NCI-H1048 (cell line): ENCODE measurements around the gene CCIN.

Experiments
- DNase-seq: peaks from one replicate; lab custom pipeline; 2025; lab: John Stamatoyannopoulos, UW

Gene CCIN

DNA sequence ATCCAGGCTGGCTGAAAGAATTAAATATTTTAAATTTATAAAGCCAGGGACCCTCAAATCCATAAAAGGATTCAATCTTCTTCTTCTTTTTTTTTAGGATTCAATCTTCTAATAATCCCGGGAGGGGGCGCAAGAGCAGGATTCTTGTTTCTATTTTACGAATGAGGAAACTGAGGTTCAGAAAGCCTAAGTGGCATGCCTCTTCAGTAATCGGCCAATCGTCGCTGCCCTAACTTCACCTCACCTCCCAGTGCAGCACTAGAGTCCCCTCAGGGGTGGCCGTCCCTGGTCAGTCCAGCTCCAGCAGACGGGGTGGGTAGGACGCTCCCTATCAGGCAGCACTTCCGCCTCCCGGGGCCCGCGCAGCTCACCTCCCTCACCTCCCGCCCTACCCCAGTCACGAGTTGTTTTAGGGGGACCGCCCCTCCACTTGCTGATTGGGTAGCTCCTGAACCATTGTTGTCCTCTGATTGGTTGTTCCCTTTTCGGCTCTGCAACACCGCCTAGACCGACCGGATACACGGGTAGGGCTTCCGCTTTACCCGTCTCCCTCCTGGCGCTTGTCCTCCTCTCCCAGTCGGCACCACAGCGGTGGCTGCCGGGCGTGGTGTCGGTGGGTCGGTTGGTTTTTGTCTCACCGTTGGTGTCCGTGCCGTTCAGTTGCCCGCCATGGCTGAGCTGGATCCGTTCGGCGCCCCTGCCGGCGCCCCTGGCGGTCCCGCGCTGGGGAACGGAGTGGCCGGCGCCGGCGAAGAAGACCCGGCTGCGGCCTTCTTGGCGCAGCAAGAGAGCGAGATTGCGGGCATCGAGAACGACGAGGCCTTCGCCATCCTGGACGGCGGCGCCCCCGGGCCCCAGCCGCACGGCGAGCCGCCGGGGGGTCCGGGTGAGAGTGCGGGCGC is 21.5 kb downstream of the CCIN start, which contains the start of gene CLTA:
TSS of gene CLTA (plus strand) at position 534 of the 902 bp plus-strand sequence. CDS start at position 670, 136 bp downstream.
- peak; percentile 92 for DNase-seq

GRCh38 chr9:36191290-36191645 is 22.1 kb downstream of the CCIN start:
- no peak for DNase-seq

- DNase-seq = no peak
Observed at GRCh38 chr9:36191686-36192085, 22.5 kb downstream of the CCIN start.

DNA sequence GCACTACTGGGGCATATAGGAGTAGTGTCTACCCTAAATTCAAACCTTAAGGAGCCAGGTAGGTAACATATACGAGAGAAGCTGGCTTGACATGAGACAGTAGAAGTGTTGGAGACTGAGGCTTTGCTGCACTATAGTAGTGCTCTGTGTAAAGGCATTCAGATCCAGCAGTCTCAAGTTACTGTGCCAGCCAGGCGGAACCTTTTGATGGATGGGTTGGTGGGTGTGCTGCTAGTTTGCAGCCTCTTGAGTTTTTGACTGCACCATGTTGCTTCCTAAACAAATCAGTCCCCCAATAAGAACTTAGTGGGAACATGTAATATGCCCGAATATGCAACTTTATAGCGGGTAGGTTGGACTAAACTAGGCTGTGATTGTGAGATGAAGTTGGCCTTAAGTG is 23.0 kb downstream of the CCIN start:
- no peak for DNase-seq

GRCh38 chr9:36193023-36193422 is 23.8 kb downstream of the CCIN start:
- DNase-seq = no peak

GRCh38 chr9:36194326-36195000 is 25.3 kb downstream of the CCIN start:
- no peak for DNase-seq

- DNase-seq = no peak
Observed at GRCh38 chr9:36204906-36205547, 35.8 kb downstream of the CCIN start.

GRCh38 chr9:36207016-36207415 is 37.8 kb downstream of the CCIN start:
- DNase-seq = no peak

GRCh38 chr9:36207546-36208012 is 38.4 kb downstream of the CCIN start:
- no peak for DNase-seq

- DNase-seq = no peak
Observed at GRCh38 chr9:36208521-36209253, 39.5 kb downstream of the CCIN start.

DNA sequence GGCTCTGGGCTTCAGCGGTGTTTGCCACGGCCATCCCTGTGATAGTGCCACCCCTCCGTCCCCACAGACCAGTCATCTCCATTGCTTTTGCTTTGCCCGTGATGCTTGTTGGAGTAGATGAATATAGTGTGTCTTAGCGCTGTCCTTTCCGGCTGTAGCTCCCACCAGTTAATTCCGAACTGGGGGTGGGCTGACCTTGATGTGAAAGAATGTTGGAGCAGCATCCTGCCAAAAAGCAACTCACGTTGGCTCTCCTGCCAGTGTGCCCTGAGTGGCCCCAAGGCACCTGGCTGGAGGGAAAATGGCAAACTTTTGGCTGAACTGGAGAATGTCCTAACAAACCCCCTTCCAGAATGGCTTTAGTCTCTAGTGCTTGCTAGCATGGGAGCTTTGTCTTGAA is 41.5 kb downstream of the CCIN start:
- DNase-seq = no peak

DNA sequence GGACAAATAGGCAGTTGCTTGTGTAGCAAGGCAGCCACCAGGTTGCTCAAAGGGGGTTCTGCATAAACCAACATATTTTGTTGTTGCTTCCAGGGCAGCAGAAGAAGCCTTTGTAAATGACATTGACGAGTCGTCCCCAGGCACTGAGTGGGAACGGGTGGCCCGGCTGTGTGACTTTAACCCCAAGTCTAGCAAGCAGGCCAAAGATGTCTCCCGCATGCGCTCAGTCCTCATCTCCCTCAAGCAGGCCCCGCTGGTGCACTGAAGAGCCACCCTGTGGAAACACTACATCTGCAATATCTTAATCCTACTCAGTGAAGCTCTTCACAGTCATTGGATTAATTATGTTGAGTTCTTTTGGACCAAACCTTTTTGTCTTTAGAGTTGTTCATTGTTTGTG is 42.3 kb downstream of the CCIN start:
- no peak for DNase-seq

- no peak for DNase-seq
Observed at GRCh38 chr9:36213387-36213786, 44.2 kb downstream of the CCIN start.

GRCh38 chr9:36213989-36214388 is 44.8 kb downstream of the CCIN start:
- DNase-seq = no peak

DNA sequence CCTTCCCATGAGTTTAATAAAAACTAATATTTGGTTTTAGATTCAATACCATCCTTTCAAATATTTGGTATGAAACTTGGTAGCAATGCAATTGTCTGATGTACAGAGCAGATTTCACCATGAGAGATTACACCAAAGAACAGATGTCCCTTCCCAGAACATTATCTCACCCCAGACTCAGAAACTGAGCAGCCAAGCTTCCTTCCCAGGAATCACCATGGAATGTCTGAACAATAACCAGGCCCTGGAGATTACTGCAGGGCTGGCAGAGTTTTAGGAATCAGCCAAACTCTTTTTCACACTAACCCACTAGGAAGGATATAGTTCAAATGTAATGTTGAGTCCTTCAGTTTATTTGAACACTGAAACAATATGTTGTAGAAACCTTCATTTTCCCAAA is 45.4 kb downstream of the CCIN start:
- no peak for DNase-seq

GRCh38 chr9:36217256-36217968 is 48.2 kb downstream of the CCIN start:
- no peak for DNase-seq

- DNase-seq = no peak
Observed at GRCh38 chr9:36218011-36218410, 48.8 kb downstream of the CCIN start.

DNA sequence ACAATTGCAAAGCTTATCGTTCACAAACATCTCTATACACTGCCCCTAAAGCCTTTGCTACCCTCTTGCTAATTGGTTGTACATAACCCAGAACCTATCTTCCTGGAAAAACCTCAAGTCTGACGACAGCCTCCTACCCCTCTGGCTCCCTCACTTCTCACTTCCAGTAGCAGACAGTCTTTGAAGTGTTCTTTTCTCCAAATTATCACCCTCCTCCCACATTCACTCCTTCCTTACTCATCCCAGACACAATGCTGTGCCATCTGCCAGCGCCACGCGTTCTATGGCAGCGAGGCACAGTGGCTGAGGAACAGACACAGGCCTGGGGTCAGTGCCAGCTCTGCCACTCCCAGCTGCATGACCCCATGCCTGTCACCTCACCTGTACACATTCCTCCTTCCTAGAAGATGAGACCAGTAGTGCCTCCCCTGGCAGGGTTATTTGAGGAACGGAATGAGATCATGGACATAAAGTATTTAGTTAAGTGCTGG is 49.3 kb downstream of the CCIN start:
- DNase-seq = no peak
